Gastroesophageal sphincter (tissue), 3 donors: ENCODE measurements around the gene ATP1B4.

Source experiments
- EP300 ChIP-seq: sonication (generic); formaldehyde crosslinking; IDR thresholded peaks from one replicate; pipeline ENCODE4 v1.6.1; 2017; ENCODE audit warnings: antibody characterized with exemption, mild to moderate bottlenecking
- POLR2A ChIP-seq, 2 donors: fragments of 450-650 bp; IDR thresholded peaks; one replicate each; pipeline ENCODE4 v1.6.1; 2017; ENCODE audit warnings: antibody characterized with exemption in 2 of 2, mild to moderate bottlenecking in 2 of 2, moderate library complexity in 1 of 2
- POLR2AphosphoS5 ChIP-seq: sonication (generic); formaldehyde crosslinking; IDR thresholded peaks from one replicate; pipeline ENCODE4 v1.6.1; 2017; ENCODE audit warnings: antibody characterized with exemption
- TF ChIP-seq, protein P1 (sequence below), 4 experiments: fragments of 200-600 bp in 2 of 4; fragments of 450-650 bp in 2 of 4; sonication (generic) in 1 of 4; IDR thresholded peaks; one replicate each; pipeline ENCODE4 v1.5.1; 2017 to 2019; ENCODE audit warnings: antibody characterized with exemption in 4 of 4, mild to moderate bottlenecking in 2 of 4, moderate library complexity in 2 of 4

GRCh38 chrX:120315776-120316175 lies 46.1 kb upstream of the ATP1B4 start:
- TF ChIP-seq, protein P1, sequence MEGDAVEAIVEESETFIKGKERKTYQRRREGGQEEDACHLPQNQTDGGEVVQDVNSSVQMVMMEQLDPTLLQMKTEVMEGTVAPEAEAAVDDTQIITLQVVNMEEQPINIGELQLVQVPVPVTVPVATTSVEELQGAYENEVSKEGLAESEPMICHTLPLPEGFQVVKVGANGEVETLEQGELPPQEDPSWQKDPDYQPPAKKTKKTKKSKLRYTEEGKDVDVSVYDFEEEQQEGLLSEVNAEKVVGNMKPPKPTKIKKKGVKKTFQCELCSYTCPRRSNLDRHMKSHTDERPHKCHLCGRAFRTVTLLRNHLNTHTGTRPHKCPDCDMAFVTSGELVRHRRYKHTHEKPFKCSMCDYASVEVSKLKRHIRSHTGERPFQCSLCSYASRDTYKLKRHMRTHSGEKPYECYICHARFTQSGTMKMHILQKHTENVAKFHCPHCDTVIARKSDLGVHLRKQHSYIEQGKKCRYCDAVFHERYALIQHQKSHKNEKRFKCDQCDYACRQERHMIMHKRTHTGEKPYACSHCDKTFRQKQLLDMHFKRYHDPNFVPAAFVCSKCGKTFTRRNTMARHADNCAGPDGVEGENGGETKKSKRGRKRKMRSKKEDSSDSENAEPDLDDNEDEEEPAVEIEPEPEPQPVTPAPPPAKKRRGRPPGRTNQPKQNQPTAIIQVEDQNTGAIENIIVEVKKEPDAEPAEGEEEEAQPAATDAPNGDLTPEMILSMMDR (IDR thresholded peaks at IDR 0.05), result no peak
- no peak for TF ChIP-seq POLR2A (IDR thresholded peaks at IDR 0.05)
- TF ChIP-seq POLR2AphosphoS5, result no peak
- TF ChIP-seq EP300, result no peak
